ENCODE measurements around the gene C1orf167.

The C1orf167 gene, protein sequence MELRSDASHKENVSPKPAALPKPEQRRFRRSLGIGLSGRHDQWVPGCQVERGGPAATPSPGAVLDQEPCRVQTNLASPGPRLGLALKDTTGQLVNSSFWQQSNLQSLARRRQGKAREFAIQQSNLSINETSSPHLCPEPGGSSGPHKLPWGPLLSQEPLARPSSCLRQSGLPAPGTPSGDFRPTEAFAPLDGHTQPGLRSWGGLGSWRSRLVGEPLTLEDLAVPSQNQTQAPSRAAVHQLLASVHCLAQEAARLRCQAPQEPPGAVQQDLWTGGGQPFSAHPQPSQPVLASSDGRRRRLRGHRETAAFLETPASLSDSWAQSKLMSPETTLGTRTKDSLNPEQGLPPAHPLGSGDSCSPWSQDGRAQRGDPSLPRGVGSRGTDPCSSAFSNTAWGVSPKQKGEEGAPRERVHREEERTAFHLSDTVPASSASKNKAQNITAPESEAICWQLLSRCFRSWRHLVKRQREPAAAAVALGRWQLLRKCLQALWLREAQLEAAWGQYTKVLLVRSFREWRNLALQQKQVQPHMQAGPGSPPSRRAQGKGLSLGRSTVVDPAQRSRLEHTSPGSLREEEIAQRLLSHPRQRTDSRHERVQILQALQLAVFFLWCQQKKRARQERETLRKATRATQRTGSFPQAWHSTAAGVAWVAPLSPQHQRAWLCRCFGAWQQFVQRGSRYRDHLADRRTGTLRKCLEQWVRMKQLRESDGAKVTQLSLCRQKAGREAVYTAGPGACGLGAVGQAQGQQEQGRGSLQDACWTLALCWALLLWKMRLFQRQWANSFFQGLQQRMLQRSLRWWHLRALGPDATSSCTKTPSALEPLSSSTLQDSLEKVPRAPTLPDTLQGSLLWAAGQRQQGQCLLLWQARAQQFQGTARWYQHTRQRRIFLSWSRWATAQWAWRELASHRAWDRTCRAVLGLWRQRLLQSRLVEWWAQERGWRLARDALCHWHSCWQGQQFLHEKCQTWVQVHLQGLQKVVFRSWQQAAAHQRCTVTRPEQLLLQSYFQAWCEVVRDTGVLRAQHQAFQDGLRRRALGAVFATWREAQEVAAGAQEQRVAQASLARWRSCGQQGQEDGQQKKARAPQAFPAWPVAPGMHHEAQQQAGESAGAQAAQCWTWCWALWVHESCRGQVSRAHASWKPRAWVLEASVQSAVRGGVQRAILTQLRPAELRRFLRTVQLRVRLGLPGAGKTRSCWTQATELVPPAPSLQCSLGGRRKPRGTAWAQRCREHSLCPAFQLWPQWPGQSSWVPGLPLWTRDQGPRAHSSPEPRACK (N-terminal part only)

GRCh38 chr1:11761988-11762406, at the start of gene C1orf167:
Gene C1orf167 (plus strand): TSS chr1:11762193. CDS start chr1:11764401, 2,208 bp downstream.
- DNase-seq (ENCODE audit: low read depth in 2 of 2), result no peak

DNA sequence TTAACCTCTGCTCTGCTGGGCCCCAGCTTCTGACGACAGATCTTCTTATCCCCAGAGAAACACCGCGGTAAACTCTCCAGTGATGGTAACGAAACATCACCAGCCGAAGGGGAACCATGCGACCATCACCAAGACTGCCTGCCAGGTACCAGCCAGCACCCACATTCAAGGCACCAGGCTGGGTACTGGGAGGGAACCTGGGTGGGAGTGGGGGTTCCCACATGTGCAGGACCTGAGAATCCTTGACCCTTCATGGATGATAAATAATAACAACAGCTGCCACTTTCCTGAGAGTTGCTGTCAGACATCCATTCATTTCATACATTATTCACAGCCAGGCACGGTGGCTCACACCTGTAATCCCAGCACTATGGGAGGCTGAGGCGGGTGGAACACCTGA, 49.7 kb upstream of the C1orf167 start:
- DNase-seq (ENCODE audit: low read depth in 2 of 2), result no peak

- DNase-seq (ENCODE audit: low read depth in 2 of 2), result no peak
Measured at GRCh38 chr1:11713095-11713494, 48.9 kb upstream of the C1orf167 start.

DNA sequence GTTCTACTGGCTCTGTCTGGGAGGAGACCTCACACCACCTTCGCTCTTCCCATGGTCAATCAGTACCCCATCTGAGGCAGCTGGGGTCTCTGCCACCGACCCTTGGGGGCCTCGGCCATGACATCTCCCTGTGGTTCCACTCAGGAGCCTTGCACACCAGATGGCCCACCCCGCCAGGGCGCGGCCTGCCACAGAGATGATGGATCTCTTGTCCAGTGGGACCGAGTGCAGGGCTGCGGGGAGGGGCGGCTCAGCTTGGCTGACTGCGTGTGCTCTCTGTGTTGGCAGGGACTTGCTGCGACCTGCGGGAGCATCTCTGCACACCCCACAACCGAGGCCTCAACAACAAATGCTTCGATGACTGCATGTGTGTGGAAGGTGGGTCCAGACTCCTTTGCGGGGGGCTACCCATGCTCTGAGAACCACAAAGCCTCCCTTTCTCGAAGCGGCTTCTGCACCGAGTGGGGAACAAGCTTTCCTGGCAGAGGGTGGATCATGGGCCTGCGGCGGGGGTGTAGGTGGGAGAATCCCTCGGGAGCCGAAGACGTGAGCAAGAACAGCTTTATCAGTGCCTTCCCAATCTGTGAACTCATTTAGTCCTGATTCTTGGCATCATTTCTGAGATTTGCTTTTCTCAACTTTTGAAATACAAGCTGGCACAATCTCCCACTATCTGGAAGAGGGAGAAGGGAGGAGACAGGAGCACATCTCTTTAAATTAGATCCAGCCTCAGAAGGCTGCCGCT, 47.0 kb upstream of the C1orf167 start:
- no peak for DNase-seq (ENCODE audit: low read depth in 2 of 2)

GRCh38 chr1:11719313-11720032, 42.5 kb upstream of the C1orf167 start:
- DNase-seq (ENCODE audit: low read depth in 2 of 2), result peak; percentile 62 to 79

- DNase-seq (ENCODE audit: low read depth in 2 of 2), result no peak
Measured at GRCh38 chr1:11720033-11720376, 42.0 kb upstream of the C1orf167 start.

DNA sequence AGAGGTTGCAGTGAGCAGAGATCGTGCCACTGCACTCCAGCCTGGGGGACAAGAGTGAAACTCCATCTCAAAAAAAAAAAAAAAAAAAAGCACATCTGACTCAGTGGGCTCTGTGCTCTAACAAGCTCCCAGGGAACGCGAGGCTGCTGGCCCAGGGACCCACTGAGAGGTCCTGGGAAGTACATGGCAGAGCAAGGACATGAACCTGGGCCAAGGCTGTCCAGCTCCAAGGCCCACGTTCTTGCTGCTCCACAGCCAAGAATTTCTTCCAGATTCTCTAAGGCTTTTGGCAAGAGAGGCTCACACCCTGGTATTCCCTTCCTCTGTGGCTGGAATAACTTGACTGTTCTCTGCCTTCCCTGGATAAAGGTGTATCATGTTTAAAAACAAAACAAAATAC, 41.5 kb upstream of the C1orf167 start:
- no peak for DNase-seq (ENCODE audit: low read depth in 2 of 2)

- DNase-seq (ENCODE audit: low read depth in 2 of 2), result no peak
Measured at GRCh38 chr1:11721311-11721710, 40.7 kb upstream of the C1orf167 start.

- no peak for DNase-seq (ENCODE audit: low read depth in 2 of 2)
Measured at GRCh38 chr1:11722538-11722937, 39.5 kb upstream of the C1orf167 start.

- no peak for DNase-seq (ENCODE audit: low read depth in 2 of 2)
Measured at GRCh38 chr1:11725616-11726015, 36.4 kb upstream of the C1orf167 start.

DNA sequence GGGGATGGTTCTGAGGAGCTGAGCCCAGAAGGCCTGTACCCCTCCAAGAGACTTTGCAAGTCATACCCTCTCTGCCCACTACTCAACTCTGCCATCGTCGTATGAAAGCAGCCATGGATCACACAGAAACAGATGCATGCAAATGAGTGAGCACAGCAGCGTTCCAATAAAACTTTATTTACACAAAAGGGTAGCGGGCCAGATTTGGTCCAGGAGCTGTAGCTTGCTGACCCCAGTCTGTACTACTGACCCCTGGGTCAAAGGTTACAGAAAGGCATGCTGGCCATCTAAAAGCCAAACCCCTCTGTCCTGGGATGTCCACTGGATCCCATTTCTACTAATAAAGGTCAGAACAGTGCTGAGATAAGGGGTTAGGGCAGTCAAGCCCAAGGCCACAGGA, 34.9 kb upstream of the C1orf167 start:
- DNase-seq (ENCODE audit: low read depth in 2 of 2), result no peak

GRCh38 chr1:11728126-11728806, 33.7 kb upstream of the C1orf167 start:
- no peak for DNase-seq (ENCODE audit: low read depth in 2 of 2)

- DNase-seq (ENCODE audit: low read depth in 2 of 2), result no peak
Measured at GRCh38 chr1:11729155-11729497, 32.9 kb upstream of the C1orf167 start.

DNA sequence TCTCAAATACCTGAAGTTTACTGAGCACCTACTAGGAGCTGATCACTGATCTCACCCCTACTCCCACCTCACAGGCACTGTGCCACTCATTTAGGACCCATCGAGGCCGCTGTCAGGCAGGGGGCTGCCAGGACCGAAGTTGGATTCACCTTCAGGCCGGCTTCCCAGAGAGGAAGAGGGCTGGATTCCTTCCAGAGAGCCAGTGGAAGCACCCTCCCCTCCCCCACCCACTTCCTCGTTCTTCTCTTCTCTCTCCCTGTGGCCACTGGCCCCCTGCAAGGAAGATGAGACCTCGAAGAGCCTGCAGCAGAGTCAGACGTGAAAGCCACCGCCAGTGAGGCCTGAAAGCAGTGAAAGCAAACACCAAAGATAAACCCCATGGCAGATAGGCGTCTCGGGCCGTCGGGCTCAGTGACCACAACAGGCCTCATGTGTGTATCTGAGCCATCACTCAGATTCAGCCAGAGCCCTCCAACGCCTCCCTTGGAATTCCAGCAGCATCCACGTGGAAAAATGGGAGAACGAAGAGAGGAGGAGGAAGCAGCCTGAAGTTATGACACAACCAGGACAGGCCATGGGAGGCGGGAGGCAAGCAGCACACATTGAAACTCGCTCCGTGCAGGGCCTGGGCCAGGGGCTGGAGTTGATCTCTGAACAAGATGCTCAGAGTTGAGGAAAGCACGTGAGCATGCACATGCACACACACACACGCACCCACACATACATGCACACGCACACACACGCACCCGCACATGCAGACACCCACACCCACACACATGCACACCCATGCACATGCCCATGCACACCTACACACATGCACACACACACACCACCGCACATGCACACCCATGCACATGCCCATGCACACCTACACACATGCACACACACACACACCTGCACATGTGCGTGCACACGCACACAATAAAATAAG, 32.2 kb upstream of the C1orf167 start:
- DNase-seq (ENCODE audit: low read depth in 2 of 2), result no peak

GRCh38 chr1:11730429-11730891, 31.5 kb upstream of the C1orf167 start:
- DNase-seq (ENCODE audit: low read depth in 2 of 2), result no peak

GRCh38 chr1:11731691-11732283, 30.2 kb upstream of the C1orf167 start:
- no peak for DNase-seq (ENCODE audit: low read depth in 2 of 2)

DNA sequence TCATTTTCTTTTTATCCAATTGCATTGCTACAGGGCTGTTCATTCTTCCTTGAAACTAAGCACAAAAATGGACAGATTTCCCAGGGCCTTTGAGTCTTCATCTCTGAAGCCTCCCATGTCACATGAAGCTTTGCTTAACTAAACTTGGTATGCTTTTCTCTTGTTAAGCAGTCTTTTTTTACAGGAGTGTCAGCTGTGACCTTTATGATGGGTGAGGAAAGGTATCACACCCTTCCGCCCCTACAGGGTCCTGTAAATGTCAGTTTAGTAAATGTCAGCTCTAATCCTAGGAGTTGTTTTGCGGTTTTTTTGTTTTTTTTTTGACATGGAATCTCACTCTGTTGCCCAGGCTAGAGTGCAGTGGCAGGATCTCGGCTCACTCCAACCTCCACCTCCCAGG, 28.7 kb upstream of the C1orf167 start:
- DNase-seq (ENCODE audit: low read depth in 2 of 2), result no peak

DNA sequence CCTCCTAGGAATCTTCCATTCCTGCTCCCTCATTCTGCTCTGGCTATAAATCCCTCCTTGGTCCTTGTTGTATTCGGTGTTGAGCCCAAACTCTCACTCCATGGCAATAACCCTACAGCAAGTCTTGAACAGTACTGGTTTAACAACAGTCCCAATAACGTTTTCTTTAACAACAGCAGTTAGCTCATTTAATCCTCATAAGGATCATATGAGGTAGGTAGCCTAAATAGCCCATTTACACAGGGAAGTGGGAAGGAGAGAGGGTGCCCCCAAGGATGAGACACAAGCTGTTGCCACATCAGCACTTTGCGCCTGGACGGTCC, 26.5 kb upstream of the C1orf167 start:
- no peak for DNase-seq (ENCODE audit: low read depth in 2 of 2)

Measured in stimulated activated CD8-positive, alpha-beta memory T cell treated with anti-CD3 and anti-CD28 coated beads, Interleukin-7, amount 100 ng/mL, for 1 hour (primary cell).